ENCODE results near the gene CEBPB.

The CEBPB gene

DNA sequence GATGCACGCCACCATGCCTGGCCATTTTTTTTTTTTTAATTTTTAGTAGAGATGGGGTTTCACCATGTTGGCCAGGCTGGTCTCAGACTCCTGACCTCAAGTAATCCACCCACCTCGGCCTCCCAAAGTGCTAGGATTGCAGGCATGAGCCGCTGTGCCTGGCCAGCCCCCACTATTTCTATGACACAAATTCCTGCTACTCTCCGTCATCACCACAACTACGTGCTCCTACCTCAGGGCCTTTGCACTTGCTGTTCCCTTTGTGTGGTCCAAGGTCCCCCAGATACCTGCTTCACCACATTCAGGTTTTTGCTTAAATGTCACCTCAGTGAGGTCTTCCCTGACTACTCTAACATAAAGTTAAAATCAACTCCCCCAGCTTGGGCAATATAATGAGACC lies 5.2 kb upstream of the CEBPB start:
- Mint-ChIP-seq H3K36me3 (no peaks in the 10 kb centered on the region), H3K27me3 (peaks cover 18 to 19% of the 10 kb centered on the region in 2 donors), H3K9me3 (no peaks in the 10 kb centered on the region), H3K27ac (no peak overlapping the region), H3K4me1 (peaks cover 6 to 13% of the 10 kb centered on the region in 2 donors), H3K4me3 (no peak overlapping the region)
- no peak for DNase-seq
- no peak for ATAC-seq (replicated peaks)

GRCh38 chr20:50186151-50186885 lies 4.3 kb upstream of the CEBPB start:
- H3K4me3 Mint-ChIP-seq: no peak overlapping the region
- peak in 1 of 2 donors; percentile 20 for ATAC-seq (replicated peaks)
- H3K27ac Mint-ChIP-seq: peak overlapping the region; percentile 49

GRCh38 chr20:50186987-50187402 lies 3.6 kb upstream of the CEBPB start:
- ATAC-seq (replicated peaks) (no peak), DNase-seq (no peak)
- H3K27me3 Mint-ChIP-seq: peaks cover 18 to 19% of the 10 kb centered on the region in 2 donors
- no peak overlapping the region for H3K27ac Mint-ChIP-seq
- H3K4me1 Mint-ChIP-seq: peaks cover 6 to 13% of the 10 kb centered on the region in 2 donors
- no peaks in the 10 kb centered on the region for H3K36me3 Mint-ChIP-seq
- no peak overlapping the region for H3K4me3 Mint-ChIP-seq
- H3K9me3 Mint-ChIP-seq: no peaks in the 10 kb centered on the region

More at GRCh38 chr20:50186151-50186885, 4.3 kb upstream of the CEBPB start:
- Mint-ChIP-seq H3K27me3 (peaks cover 18 to 19% of the 10 kb centered on the region in 2 donors), H3K36me3 (no peaks in the 10 kb centered on the region), H3K4me1 (peaks cover 6 to 13% of the 10 kb centered on the region in 2 donors), H3K9me3 (no peaks in the 10 kb centered on the region)
- peak; percentile 68 for DNase-seq

DNA sequence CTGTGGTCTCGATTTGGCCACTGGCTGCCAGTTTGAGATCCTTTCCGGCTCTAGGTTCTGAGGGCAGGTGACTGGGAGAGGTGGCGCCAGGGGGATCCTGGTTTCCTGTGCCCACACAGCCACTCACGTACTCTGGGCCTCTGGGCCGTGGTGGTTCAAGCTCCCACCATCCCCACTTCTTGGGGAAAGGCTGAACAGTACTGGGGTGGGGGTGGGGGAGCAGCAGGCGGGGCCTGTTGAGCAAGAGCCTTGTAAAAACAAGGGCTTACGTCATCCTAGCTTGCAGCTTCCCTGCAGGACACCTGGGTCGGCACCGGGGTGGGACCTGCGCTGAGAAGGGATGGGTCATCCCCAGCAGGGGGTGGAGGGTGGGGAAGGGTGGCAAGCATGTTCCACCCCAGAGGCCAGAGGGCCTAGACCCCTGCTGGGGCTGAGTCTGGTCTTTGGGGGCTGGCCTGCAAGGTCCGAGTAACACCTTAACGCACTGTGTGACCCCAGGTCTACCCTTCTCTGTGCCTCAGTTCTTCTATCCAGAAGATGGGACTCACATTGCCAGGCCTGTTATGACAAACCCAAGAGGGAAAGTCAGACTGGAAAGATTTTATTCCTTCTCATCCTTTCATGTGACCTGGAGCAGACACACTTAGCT lies 3.1 kb upstream of the CEBPB start:
- ATAC-seq (replicated peaks): no peak
- Mint-ChIP-seq H3K27me3 (peaks cover 18 to 19% of the 10 kb centered on the region in 2 donors), H3K4me1 (peaks cover 6 to 17% of the 10 kb centered on the region in 2 donors), H3K9me3 (no peaks in the 10 kb centered on the region), H3K4me3 (no peak overlapping the region), H3K27ac (no peak overlapping the region), H3K36me3 (no peaks in the 10 kb centered on the region)
- DNase-seq: no peak

GRCh38 chr20:50188287-50188688 lies 2.3 kb upstream of the CEBPB start:
- Mint-ChIP-seq H3K27me3 (peaks cover 18 to 19% of the 10 kb centered on the region in 2 donors), H3K27ac (no peak overlapping the region), H3K4me3 (no peak overlapping the region), H3K4me1 (peaks cover 14 to 24% of the 10 kb centered on the region in 2 donors), H3K9me3 (no peaks in the 10 kb centered on the region), H3K36me3 (peaks cover 3 to 6% of the 10 kb centered on the region in 2 donors)
- no peak for ATAC-seq (replicated peaks)
- no peak for DNase-seq

- Mint-ChIP-seq H3K4me1 (peaks cover 20 to 32% of the 10 kb centered on the region in 2 donors), H3K9me3 (no peaks in the 10 kb centered on the region), H3K27ac (no peak overlapping the region), H3K4me3 (no peak overlapping the region), H3K27me3 (peaks cover 15 to 18% of the 10 kb centered on the region in 2 donors), H3K36me3 (peaks cover 3 to 6% of the 10 kb centered on the region in 2 donors)
- ATAC-seq (replicated peaks): no peak
- DNase-seq: no peak
These were observed 1.6 kb upstream of the CEBPB start for GRCh38 chr20:50188879-50189680.

DNA sequence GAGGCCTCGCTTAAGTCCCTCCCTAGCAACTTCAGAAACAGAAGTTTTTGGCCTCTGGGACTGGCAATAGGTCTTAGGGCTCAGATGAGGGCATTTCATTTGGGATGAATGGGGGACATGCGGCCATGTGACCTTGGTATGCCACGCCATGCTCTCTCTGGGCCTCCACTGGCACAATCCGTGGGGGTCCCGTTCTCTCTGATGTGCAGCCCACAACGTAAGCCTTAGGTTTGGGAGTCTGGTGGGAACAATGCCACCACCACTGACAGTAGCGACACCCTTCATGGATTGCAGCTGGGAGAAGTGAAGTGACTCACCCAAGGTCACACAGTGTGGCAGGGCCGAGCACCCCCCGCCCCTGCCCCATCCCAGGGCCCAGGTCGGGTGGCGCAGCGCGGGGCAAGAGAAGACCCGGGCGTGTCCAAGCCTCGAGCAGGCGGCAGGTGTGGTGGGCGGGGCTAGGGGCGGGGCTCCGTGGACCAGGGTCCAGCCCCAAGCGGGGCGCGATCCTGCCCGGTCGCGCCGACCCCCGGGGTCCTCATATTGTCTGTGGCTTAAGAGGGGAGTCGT lies 864 bp upstream of the CEBPB start:
- peaks cover 5 to 9% of the 10 kb centered on the region in 2 donors for H3K36me3 Mint-ChIP-seq
- no peak overlapping the region for H3K27ac Mint-ChIP-seq
- DNase-seq: no peak
- peaks cover 11 to 12% of the 10 kb centered on the region in 2 donors for H3K27me3 Mint-ChIP-seq
- no peak for ATAC-seq (replicated peaks)
- H3K4me1 Mint-ChIP-seq: peaks cover 21 to 34% of the 10 kb centered on the region in 2 donors
- no peaks in the 10 kb centered on the region for H3K9me3 Mint-ChIP-seq
- H3K4me3 Mint-ChIP-seq: peak overlapping the region; percentile 41 to 44

GRCh38 chr20:50191065-50191543 lies 474 bp downstream of the CEBPB start:
- H3K27ac Mint-ChIP-seq: peak overlapping the region; percentile 83
- ATAC-seq (replicated peaks) (peak; percentile 33 to 47), DNase-seq (peak; percentile 48)
- peaks cover 1% of the 10 kb centered on the region in 2 donors for H3K27me3 Mint-ChIP-seq
- H3K4me1 Mint-ChIP-seq: peaks cover 20 to 39% of the 10 kb centered on the region in 2 donors
- peak overlapping the region; percentile 79 to 83 for H3K4me3 Mint-ChIP-seq
- H3K36me3 Mint-ChIP-seq: peaks cover 5 to 13% of the 10 kb centered on the region in 2 donors
- H3K9me3 Mint-ChIP-seq: no peaks in the 10 kb centered on the region

GRCh38 chr20:50191544-50192363 lies 1.1 kb downstream of the CEBPB start:
- H3K27me3 Mint-ChIP-seq: no peaks in the 10 kb centered on the region
- peaks cover 15 to 34% of the 10 kb centered on the region in 2 donors for H3K4me1 Mint-ChIP-seq
- ATAC-seq (replicated peaks) (peak; percentile 51 to 53), DNase-seq (peak; percentile 54)
- peak overlapping the region; percentile 79 to 89 for H3K4me3 Mint-ChIP-seq
- H3K9me3 Mint-ChIP-seq: no peaks in the 10 kb centered on the region
- peaks cover 5 to 14% of the 10 kb centered on the region in 2 donors for H3K36me3 Mint-ChIP-seq
- H3K27ac Mint-ChIP-seq: peak overlapping the region; percentile 95

DNA sequence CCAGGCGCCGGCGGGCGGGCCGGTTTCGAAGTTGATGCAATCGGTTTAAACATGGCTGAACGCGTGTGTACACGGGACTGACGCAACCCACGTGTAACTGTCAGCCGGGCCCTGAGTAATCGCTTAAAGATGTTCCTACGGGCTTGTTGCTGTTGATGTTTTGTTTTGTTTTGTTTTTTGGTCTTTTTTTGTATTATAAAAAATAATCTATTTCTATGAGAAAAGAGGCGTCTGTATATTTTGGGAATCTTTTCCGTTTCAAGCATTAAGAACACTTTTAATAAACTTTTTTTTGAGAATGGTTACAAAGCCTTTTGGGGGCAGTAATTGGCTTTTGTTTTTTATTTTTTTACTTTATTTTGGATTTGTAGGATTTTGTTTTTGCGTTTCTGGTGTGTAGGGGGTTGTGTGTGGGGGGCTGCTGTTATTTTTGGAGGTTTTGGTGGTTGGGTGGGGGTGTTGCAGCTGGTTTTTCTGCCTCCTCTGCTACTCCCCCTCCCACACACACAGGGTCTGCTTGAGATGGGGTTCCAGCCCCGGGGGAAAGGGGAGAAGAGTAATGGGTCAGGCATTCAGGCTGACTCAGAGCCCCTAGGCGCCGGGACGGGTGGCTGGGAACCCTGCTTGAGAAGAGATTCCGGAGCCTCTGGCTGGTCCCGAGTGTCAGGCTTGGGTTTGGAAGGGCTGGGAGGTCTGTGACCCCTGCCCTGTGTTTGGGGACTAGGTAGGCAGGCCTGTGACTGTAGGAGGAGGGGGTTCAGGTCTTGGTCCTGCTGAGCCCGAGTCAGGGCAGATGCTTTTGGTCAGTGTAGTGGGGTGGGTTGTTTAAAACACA lies 2.0 kb downstream of the CEBPB start:
- Mint-ChIP-seq H3K27me3 (no peaks in the 10 kb centered on the region), H3K4me1 (peaks cover 18 to 41% of the 10 kb centered on the region in 2 donors), H3K27ac (peak overlapping the region; percentile 95), H3K9me3 (no peaks in the 10 kb centered on the region), H3K4me3 (peak overlapping the region; percentile 79 to 89), H3K36me3 (peaks cover 5 to 16% of the 10 kb centered on the region in 2 donors)
- ATAC-seq (replicated peaks): peak; percentile 57 to 61
- DNase-seq: peak; percentile 64

DNA sequence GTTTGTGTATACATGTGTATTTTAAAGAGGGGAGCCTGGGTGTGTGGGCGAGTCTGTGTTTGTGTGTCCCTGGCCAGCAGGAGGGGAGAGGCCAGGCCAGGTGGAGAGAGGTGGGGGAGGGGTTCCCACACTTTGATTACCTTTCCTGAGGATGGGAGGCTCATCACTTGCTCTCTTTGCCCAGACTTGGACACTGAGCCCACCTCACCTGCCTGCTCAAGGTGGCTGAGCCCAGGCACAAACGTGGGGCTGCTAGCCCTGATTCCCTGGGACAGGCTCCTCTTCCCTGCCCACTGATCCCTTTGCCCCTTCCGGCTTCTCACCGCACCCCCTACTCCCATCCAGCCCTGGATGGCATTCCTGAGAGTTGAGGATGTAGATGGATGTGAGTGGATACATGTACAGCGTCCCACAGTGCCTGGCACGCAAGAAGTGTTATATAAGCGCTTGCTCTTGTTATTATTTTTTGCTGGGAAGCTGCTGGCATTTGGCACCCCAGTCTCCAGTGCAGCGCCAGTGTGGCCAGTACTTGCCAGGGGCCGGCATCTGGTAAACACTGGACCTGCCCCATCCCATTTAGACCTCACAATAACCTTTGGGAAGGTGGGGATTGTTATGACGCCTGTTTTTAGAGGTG lies 2.7 kb downstream of the CEBPB start:
- ATAC-seq (replicated peaks): no peak
- H3K27me3 Mint-ChIP-seq: no peaks in the 10 kb centered on the region
- peak overlapping the region; percentile 79 to 89 for H3K4me3 Mint-ChIP-seq
- peaks cover 19 to 42% of the 10 kb centered on the region in 2 donors for H3K4me1 Mint-ChIP-seq
- no peaks in the 10 kb centered on the region for H3K9me3 Mint-ChIP-seq
- DNase-seq: no peak
- peak overlapping the region; percentile 95 for H3K27ac Mint-ChIP-seq
- peaks cover 5 to 16% of the 10 kb centered on the region in 2 donors for H3K36me3 Mint-ChIP-seq

DNA sequence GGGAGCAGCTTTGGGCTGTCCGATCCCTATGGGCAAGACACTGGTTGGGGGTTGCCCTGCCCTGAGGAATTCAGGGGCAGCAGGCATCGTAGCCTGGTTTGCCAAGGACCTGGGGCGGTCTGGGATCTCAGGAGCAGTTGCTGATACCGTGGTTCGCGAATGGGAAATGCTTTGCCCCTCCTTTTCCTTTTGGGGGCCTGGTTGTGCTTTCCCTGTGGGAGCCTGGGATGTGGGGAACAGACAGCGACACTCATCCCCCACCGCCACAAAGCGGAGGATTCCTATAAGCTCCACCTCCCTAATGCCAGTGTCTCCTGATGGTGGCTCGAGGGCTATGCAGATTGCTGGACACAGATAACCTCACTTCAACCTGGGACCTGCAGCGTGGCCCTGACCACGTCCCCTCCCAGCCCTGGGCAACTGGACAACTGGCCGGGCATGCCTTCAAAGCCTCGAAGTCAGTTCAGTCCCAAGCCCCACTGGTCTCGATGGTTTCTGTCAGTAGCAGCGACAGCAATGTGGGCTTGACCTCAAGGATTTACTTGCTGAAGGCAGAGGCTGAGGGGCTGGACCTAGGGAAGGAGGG lies 3.3 kb downstream of the CEBPB start:
- DNase-seq (no peak), ATAC-seq (replicated peaks) (no peak)
- Mint-ChIP-seq H3K27me3 (no peaks in the 10 kb centered on the region), H3K4me1 (peaks cover 19 to 42% of the 10 kb centered on the region in 2 donors), H3K9me3 (no peaks in the 10 kb centered on the region), H3K27ac (peak overlapping the region; percentile 95), H3K4me3 (peak overlapping the region; percentile 79 to 89), H3K36me3 (peaks cover 5 to 16% of the 10 kb centered on the region in 2 donors)
